Neuronal stem cell (in vitro differentiated cells): ENCODE results near the gene PIK3CD.

Source experiments
- DNase-seq: peaks from one replicate; pipeline ENCODE4 v3.0.0-alpha.2; 2013; ENCODE audit warnings: low spot score
- H2AFZ ChIP-seq: one replicate; pipeline ENCODE4 v1.6.1; 2013; ENCODE audit warnings: mild to moderate bottlenecking, low read length, inconsistent platforms
- H2AK5ac ChIP-seq: 2 replicates; pipeline ENCODE4 v1.6.1; 2013; ENCODE audit warnings: low read depth, mild to moderate bottlenecking, inconsistent platforms, low read length, moderate library complexity, mixed read lengths
- H2BK120ac ChIP-seq: 2 replicates; pipeline ENCODE4 v1.6.1; 2013; ENCODE audit warnings: low read depth, mild to moderate bottlenecking, inconsistent platforms, low read length, moderate library complexity, mixed read lengths
- H2BK12ac ChIP-seq: one replicate; pipeline ENCODE4 v1.6.1; 2013; ENCODE audit warnings: low read length, inconsistent platforms
- H2BK15ac ChIP-seq: 2 replicates; pipeline ENCODE4 v1.6.1; 2013; ENCODE audit warnings: mild to moderate bottlenecking, low read length, inconsistent platforms, mixed read lengths
- H2BK5ac ChIP-seq: one replicate; pipeline ENCODE4 v1.6.1; 2013; ENCODE audit warnings: inconsistent platforms, mild to moderate bottlenecking, low read length, moderate library complexity
- H3K14ac ChIP-seq: one replicate; pipeline ENCODE4 v1.6.1; 2013; ENCODE audit warnings: low read length, inconsistent platforms
- H3K18ac ChIP-seq: 2 replicates; pipeline ENCODE4 v1.6.1; 2013; ENCODE audit warnings: low read length, inconsistent platforms
- H3K23ac ChIP-seq: 2 replicates; pipeline ENCODE4 v1.6.1; 2013; ENCODE audit warnings: low read depth, mild to moderate bottlenecking, mixed read lengths, low read length, inconsistent platforms; ENCODE audit not compliant: poor library complexity
- H3K27ac ChIP-seq: replicated peaks from 3 replicates; pipeline ENCODE4 v1.5.1; 2013; ENCODE audit warnings: low read length, inconsistent platforms
- H3K27me3 ChIP-seq, 3 experiments: 2 replicates each; pipeline ENCODE4 v1.6.1; 2013; ENCODE audit warnings: low read length in 3 of 3, mild to moderate bottlenecking in 2 of 3, inconsistent platforms in 1 of 3, low read depth in 1 of 3, mixed read lengths in 1 of 3, moderate library complexity in 1 of 3; ENCODE audit not compliant: control insufficient read depth in 3 of 3, insufficient read depth in 3 of 3
- H3K36me3 ChIP-seq, 2 donors: replicated peaks in 1 of 2; 2 replicates each; pipeline ENCODE4 v1.6.1; 2013; ENCODE audit warnings: low read length in 2 of 2; ENCODE audit not compliant: control insufficient read depth in 2 of 2, insufficient read depth in 2 of 2
- H3K4ac ChIP-seq: 2 replicates; pipeline ENCODE4 v1.6.1; 2013; ENCODE audit warnings: inconsistent platforms, mild to moderate bottlenecking, low read length, moderate library complexity
- H3K4me1 ChIP-seq, 2 donors: 1 replicate in 1 of 2; 2 replicates in 1 of 2; pipeline ENCODE4 v1.6.1; 2013; ENCODE audit warnings: low read length in 2 of 2, low read depth in 1 of 2; ENCODE audit not compliant: control insufficient read depth in 2 of 2, insufficient read depth in 1 of 2
- H3K4me2 ChIP-seq: one replicate; pipeline ENCODE4 v1.6.1; 2013; ENCODE audit warnings: mild to moderate bottlenecking, low read length, inconsistent platforms; ENCODE audit not compliant: insufficient read depth, poor library complexity, severe bottlenecking
- H3K4me3 ChIP-seq, 2 donors: 2 replicates each; pipeline ENCODE4 v1.5.1; 2013; ENCODE audit warnings: low read length in 2 of 2, mild to moderate bottlenecking in 2 of 2, inconsistent platforms in 1 of 2, moderate library complexity in 1 of 2
- H3K79me1 ChIP-seq: one replicate; pipeline ENCODE4 v1.6.1; 2013; ENCODE audit warnings: low read depth, mild to moderate bottlenecking, inconsistent platforms, low read length, moderate library complexity
- H3K9ac ChIP-seq: one replicate; pipeline ENCODE4 v1.6.1; 2013; ENCODE audit warnings: mild to moderate bottlenecking, low read depth, low read length, inconsistent platforms; ENCODE audit not compliant: poor library complexity
- H3K9me3 ChIP-seq, 2 donors: replicated peaks in 1 of 2; 2 replicates each; pipeline versions ENCODE3 to v1.6.1; 2013; ENCODE audit warnings: low read length in 2 of 2, mild to moderate bottlenecking in 2 of 2, inconsistent platforms in 1 of 2, low read depth in 1 of 2, mixed read lengths in 1 of 2, moderate library complexity in 1 of 2; ENCODE audit not compliant: control insufficient read depth in 2 of 2, insufficient read depth in 1 of 2
- H4K8ac ChIP-seq: one replicate; pipeline ENCODE4 v1.6.1; 2013; ENCODE audit warnings: low read depth, mild to moderate bottlenecking, inconsistent platforms, low read length, moderate library complexity
- H4K91ac ChIP-seq: one replicate; pipeline ENCODE4 v1.6.1; 2013; ENCODE audit warnings: low read length, low read depth, mild to moderate bottlenecking, inconsistent platforms; ENCODE audit not compliant: poor library complexity
- WGBS, 2 donors: extraction: QIAGEN DNeasy Blood & Tissue Kit; methylation state at CpG; one replicate each; pipeline ENCODE4 v1.1.7; 2013; ENCODE audit warnings: missing lambda C conversion rate in 2 of 2, mixed read lengths in 1 of 2; ENCODE audit not compliant: insufficient read length in 2 of 2, insufficient replicate concordance in 1 of 2; ENCODE audit errors: extremely low coverage in 2 of 2; 5-methylcytosine and 5-hydroxymethylcytosine counted together

The PIK3CD gene

DNA sequence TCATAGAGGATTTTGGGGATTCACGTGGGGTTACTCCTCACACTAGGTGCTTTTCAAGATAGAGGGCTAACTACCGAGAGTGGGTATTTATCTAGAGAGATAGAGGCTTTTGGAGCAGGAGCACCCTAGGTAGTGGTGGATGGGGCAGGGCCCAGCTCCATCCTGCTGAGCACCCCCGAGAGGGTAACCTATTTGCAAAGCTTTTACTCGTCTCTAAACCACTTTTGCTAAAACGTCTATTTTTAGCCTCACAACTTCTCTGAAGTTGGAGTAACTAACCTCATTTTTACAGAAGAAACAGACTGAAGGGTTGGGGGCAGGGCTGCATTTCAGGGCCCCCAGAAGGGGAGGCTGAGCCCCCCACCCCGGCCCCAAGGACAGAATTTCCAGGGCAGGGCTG lies 12.3 kb upstream of the PIK3CD start:
- H3K4me3 ChIP-seq = no peak overlapping the region
- no CpG with 5 or more reads among the region's 6 CpGs for WGBS, 2 donors
- H2AFZ ChIP-seq = no peak overlapping the region

DNA sequence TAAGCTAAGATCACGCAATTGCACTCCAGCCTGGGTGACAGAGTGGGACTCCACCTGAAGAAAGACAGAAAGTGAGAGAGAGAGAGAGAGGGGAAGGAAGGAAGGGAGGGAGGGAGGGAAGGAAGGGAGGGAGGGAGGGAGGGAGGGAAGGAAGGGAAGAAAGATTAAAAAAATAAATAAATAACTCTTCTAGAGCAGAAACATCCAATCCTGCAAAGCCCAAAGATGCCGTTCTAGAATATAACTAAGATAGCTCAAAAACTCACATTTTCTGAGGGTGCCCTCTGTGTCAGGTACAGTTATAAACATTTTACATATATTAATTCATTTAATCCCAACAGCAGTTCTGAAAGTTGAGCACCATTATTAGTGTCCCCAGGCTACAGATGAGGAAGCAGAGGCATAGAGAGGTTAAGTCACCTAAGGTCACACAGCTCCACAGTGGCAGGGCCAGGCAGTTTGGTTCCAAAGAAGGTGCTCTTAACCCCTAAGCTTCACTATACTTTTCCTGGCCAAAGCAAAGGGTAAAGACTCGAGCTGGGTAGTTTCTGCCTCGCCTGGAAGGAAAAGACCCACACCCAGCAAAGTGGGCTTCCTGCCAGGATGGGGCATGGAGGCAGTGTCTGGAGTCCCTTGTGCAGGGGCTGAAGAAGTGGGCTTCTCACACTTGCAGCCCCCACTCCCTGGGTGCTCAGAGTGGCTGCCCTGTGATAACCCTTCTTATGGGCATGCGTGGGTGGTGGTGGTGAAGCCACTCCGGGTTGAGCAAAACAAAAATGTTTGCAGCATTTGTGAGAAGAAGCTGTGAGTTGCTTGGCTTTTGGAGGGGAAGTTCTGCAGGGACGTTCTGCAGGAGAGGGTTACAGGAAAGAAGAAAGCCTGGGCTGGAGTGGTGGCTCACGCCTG lies 7.9 kb upstream of the PIK3CD start:
- no peak overlapping the region for H4K91ac ChIP-seq
- H3K4me3 ChIP-seq = no peak overlapping the region
- no peak overlapping the region for H3K23ac ChIP-seq
- no peaks in the 10 kb centered on the region for H3K9me3 ChIP-seq
- no peak overlapping the region for H3K18ac ChIP-seq
- H2AFZ ChIP-seq = no peak overlapping the region
- H3K4me1 ChIP-seq = no peaks in the 10 kb centered on the region
- H2BK12ac ChIP-seq = no peak overlapping the region
- H3K79me1 ChIP-seq = no peaks in the 10 kb centered on the region
- peak overlapping the region; percentile 87 for H2BK15ac ChIP-seq
- no peak overlapping the region for H3K27ac ChIP-seq
- H3K4me2 ChIP-seq = no peak overlapping the region
- H3K4ac ChIP-seq = no peak overlapping the region
- H2AK5ac ChIP-seq = no peak overlapping the region
- no peak overlapping the region for H3K9ac ChIP-seq
- H2BK5ac ChIP-seq = no peak overlapping the region
- H2BK120ac ChIP-seq = no peak overlapping the region
- DNase-seq = no peak
- H3K27me3 ChIP-seq = peaks cover 0 to 15% (median 0%) of the 10 kb centered on the region in 3 experiments
- H4K8ac ChIP-seq = no peak overlapping the region
- H3K36me3 ChIP-seq = no peaks in the 10 kb centered on the region
- no CpG with 5 or more reads among the region's 8 CpGs for WGBS, 2 donors
- no peak overlapping the region for H3K14ac ChIP-seq

More for the DNA sequence above, 12.3 kb upstream of the PIK3CD start:
- Histone ChIP-seq H3K36me3 (no peaks in the 10 kb centered on the region), H3K79me1 (no peaks in the 10 kb centered on the region), H3K4ac (no peak overlapping the region), H3K4me1 (no peaks in the 10 kb centered on the region), H3K9ac (no peak overlapping the region), H3K23ac (no peak overlapping the region), H2BK120ac (no peak overlapping the region), H2BK5ac (no peak overlapping the region), H3K27ac (no peak overlapping the region), H3K27me3 (peaks cover 0 to 6% (median 0%) of the 10 kb centered on the region in 3 experiments), H3K9me3 (peaks cover 0 to 6% of the 10 kb centered on the region in 2 donors), H2BK12ac (no peak overlapping the region), H4K8ac (no peak overlapping the region), H3K14ac (no peak overlapping the region), H4K91ac (no peak overlapping the region), H2AK5ac (no peak overlapping the region), H3K18ac (no peak overlapping the region), H3K4me2 (no peak overlapping the region), H2BK15ac (no peak overlapping the region)
- DNase-seq = no peak

DNA sequence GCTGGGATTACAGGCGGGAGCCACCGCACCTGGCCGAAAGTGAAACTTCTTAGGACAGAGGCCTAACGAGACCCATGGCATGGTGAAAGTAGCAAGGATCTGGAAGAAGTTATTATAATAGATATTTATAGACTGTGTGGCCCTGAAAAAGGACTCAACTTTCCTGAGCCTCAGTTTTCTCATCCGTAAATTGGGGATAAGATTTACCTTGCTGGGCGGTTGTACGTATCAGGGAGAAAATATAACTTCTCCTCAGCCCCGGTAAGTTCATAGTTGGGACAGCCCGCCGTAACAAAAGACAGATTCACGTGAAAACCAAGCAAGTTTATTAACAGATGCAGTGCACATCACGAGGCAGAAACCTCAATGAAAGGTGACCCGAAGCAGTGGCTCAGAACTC lies 5.5 kb upstream of the PIK3CD start:
- H4K91ac ChIP-seq = no peak overlapping the region
- no CpG with 5 or more reads among the region's 13 CpGs for WGBS, 2 donors
- no peak overlapping the region for H3K14ac ChIP-seq
- H3K4me1 ChIP-seq = no peaks in the 10 kb centered on the region
- H3K4me3 ChIP-seq = no peak overlapping the region
- no peak overlapping the region for H2BK5ac ChIP-seq
- no peak overlapping the region for H3K27ac ChIP-seq
- no peak overlapping the region for H3K4ac ChIP-seq
- no peaks in the 10 kb centered on the region for H3K9me3 ChIP-seq
- no peak overlapping the region for H3K23ac ChIP-seq
- DNase-seq = no peak
- H2BK15ac ChIP-seq = no peak overlapping the region
- no peak overlapping the region for H2BK12ac ChIP-seq
- H2AFZ ChIP-seq = no peak overlapping the region
- H3K36me3 ChIP-seq = no peaks in the 10 kb centered on the region
- no peaks in the 10 kb centered on the region for H3K79me1 ChIP-seq
- H3K9ac ChIP-seq = no peak overlapping the region
- no peak overlapping the region for H2BK120ac ChIP-seq
- no peak overlapping the region for H2AK5ac ChIP-seq
- no peak overlapping the region for H3K18ac ChIP-seq
- H3K27me3 ChIP-seq = peaks cover 0 to 36% (median 5%) of the 10 kb centered on the region in 3 experiments
- no peak overlapping the region for H3K4me2 ChIP-seq
- H4K8ac ChIP-seq = no peak overlapping the region

DNA sequence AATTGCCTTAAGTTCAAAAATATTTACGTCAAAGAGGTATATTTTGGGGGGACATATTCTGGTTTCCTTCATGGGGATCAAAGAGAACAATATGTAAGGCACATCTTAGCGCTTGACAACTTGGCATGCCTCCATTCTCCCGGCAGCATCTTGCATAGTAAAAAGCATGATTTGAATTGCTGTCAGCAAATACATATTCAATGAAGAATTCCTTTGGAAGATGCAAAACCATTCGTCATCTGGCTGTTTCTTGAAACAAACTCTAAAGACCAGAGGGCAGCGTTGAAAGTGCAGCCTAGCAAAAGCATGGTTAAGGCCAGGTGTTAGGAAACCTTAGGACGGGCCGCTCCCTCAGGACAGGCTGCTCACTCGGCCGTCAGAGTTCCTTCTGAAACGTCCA lies 3.4 kb upstream of the PIK3CD start:
- no peak overlapping the region for H4K8ac ChIP-seq
- no peak overlapping the region for H3K4ac ChIP-seq
- no peak overlapping the region for H3K14ac ChIP-seq
- no peak overlapping the region for H2BK120ac ChIP-seq
- no peaks in the 10 kb centered on the region for H3K36me3 ChIP-seq
- DNase-seq = no peak
- no peak overlapping the region for H2BK15ac ChIP-seq
- H2BK5ac ChIP-seq = no peak overlapping the region
- H3K4me2 ChIP-seq = no peak overlapping the region
- H3K27me3 ChIP-seq = peaks cover 0 to 57% (median 15%) of the 10 kb centered on the region in 3 experiments
- no peak overlapping the region for H2AFZ ChIP-seq
- H2AK5ac ChIP-seq = no peak overlapping the region
- no peaks in the 10 kb centered on the region for H3K79me1 ChIP-seq
- H3K9ac ChIP-seq = no peak overlapping the region
- H3K4me3 ChIP-seq = no peak overlapping the region
- H3K23ac ChIP-seq = no peak overlapping the region
- H3K18ac ChIP-seq = no peak overlapping the region
- no peaks in the 10 kb centered on the region for H3K9me3 ChIP-seq
- WGBS, 2 donors = no CpG with 5 or more reads among the region's 10 CpGs
- H3K4me1 ChIP-seq = peaks cover 3% of the 10 kb centered on the region in 2 donors
- H2BK12ac ChIP-seq = no peak overlapping the region
- no peak overlapping the region for H4K91ac ChIP-seq
- H3K27ac ChIP-seq = no peak overlapping the region
